GM12872 (cell line): ENCODE measurements around the gene CDH26.

Experiments
- CTCF ChIP-seq: IDR thresholded peaks from 3 replicates; pipeline ENCODE4 v1.5.1; 2011; ENCODE audit warnings: low read depth, mild to moderate bottlenecking, low read length, moderate library complexity; ENCODE audit not compliant: insufficient read depth

Gene CDH26

GRCh38 chr20:59937150-59937549 lies 21.1 kb upstream of the CDH26 start:
- TF ChIP-seq CTCF: no peak

GRCh38 chr20:59938221-59938620 lies 20.0 kb upstream of the CDH26 start:
- TF ChIP-seq CTCF: no peak

- no peak for TF ChIP-seq CTCF
Measured at GRCh38 chr20:59938696-59939051, 19.5 kb upstream of the CDH26 start.

GRCh38 chr20:59939052-59939878 lies 19.0 kb upstream of the CDH26 start:
- no peak for TF ChIP-seq CTCF

- no peak for TF ChIP-seq CTCF
Measured at GRCh38 chr20:59939879-59940128, 18.4 kb upstream of the CDH26 start.

GRCh38 chr20:59940129-59940955 lies 17.9 kb upstream of the CDH26 start, which contains the start of the genes FAM217B and PPP1R3D:
Gene FAM217B, plus strand, starts transcription at chr20:59940389. Its CDS starts 3,555 bp downstream, at chr20:59943944.
Gene PPP1R3D, minus strand, starts transcription at chr20:59940305. Its CDS starts 374 bp downstream, at chr20:59939931.
- TF ChIP-seq CTCF: no peak

- TF ChIP-seq CTCF: no peak
Measured at GRCh38 chr20:59940956-59941294, 17.3 kb upstream of the CDH26 start.
